OCI-LY1 (cell line): Measurements from ENCODE around the gene ARFGEF2.
"Not testable (repeated sequence)": the region's sequence is repeated elsewhere in the genome, so short reads cannot be mapped to it uniquely, and the experiment has no call there.

Experiments used
- H2AFZ ChIP-seq: fragments of 200-600 bp; sonication (generic), shearing (Covaris generic); 2 replicates; pipeline ENCODE4 v1.6.0; 2014; ENCODE audit warnings: antibody characterized with exemption, mild to moderate bottlenecking, low read length
- H3F3A ChIP-seq: fragments of 200-600 bp; sonication (generic), shearing (Covaris generic); 2 replicates; pipeline ENCODE4 v1.6.0; 2014; ENCODE audit warnings: mild to moderate bottlenecking, antibody characterized with exemption, low read length, moderate library complexity; ENCODE audit not compliant: insufficient read depth
- H3K27ac ChIP-seq: fragments of 200-600 bp; sonication (generic); 2 replicates; pipeline ENCODE4 v1.5.1; 2014; ENCODE audit warnings: low read length, mixed run types, mild to moderate bottlenecking, low read depth; ENCODE audit not compliant: poor library complexity, severe bottlenecking
- H3K27me3 ChIP-seq: fragments of 200-600 bp; sonication (generic); 2 replicates; pipeline ENCODE4 v1.6.0; 2014; ENCODE audit warnings: antibody characterized with exemption, mild to moderate bottlenecking, low read length, moderate library complexity; ENCODE audit not compliant: insufficient read depth
- H3K36me3 ChIP-seq: fragments of 200-600 bp; sonication (generic); 2 replicates; pipeline ENCODE4 v1.6.1; 2014; ENCODE audit warnings: mild to moderate bottlenecking, antibody characterized with exemption, low read length, moderate library complexity, mixed read lengths; ENCODE audit not compliant: insufficient read depth
- H3K4me1 ChIP-seq: fragments of 200-600 bp; sonication (generic); 2 replicates; pipeline ENCODE4 v1.5.1; 2014; ENCODE audit warnings: mild to moderate bottlenecking, low read length, moderate library complexity; ENCODE audit not compliant: insufficient read depth, severe bottlenecking
- H3K4me2 ChIP-seq: fragments of 200-600 bp; sonication (generic), shearing (Covaris generic); 2 replicates; pipeline ENCODE4 v1.6.1; 2014; ENCODE audit warnings: low read length
- H3K4me3 ChIP-seq: fragments of 200-600 bp; sonication (generic); 2 replicates; pipeline ENCODE4 v1.5.1; 2014; ENCODE audit warnings: low read length, low read depth, mild to moderate bottlenecking, mixed read lengths; ENCODE audit not compliant: poor library complexity, severe bottlenecking
- H3K79me2 ChIP-seq: fragments of 200-600 bp; shearing (Covaris generic); 2 replicates; pipeline ENCODE4 v1.6.1; 2016; ENCODE audit warnings: mixed run types, low read length, mixed read lengths; ENCODE audit not compliant: insufficient read depth
- H3K9ac ChIP-seq: fragments of 200-600 bp; sonication (generic), shearing (Covaris generic); 2 replicates; pipeline ENCODE4 v1.6.1; 2014; ENCODE audit warnings: mild to moderate bottlenecking, low read length, mixed read lengths
- H3K9me2 ChIP-seq: fragments of 200-600 bp; sonication (generic), shearing (Covaris generic); 2 replicates; pipeline ENCODE4 v1.6.1; 2014; ENCODE audit warnings: low read depth, mild to moderate bottlenecking, low read length, mixed read lengths
- H3K9me3 ChIP-seq: fragments of 200-600 bp; shearing (Covaris generic); 2 replicates; pipeline ENCODE4 v1.6.1; 2014; ENCODE audit warnings: low read length, mixed read lengths
- H4K20me1 ChIP-seq: fragments of 200-600 bp; sonication (generic), shearing (Covaris generic); 2 replicates; pipeline ENCODE4 v1.6.0; 2016; ENCODE audit warnings: mild to moderate bottlenecking, low read length; ENCODE audit not compliant: insufficient read depth
- CTCF ChIP-seq: fragments of 200-600 bp; sonication (generic), shearing (Covaris generic); IDR thresholded peaks from 2 replicates; pipeline ENCODE4 v1.5.1; 2017; ENCODE audit warnings: mild to moderate bottlenecking, antibody characterized with exemption, low read length, moderate library complexity, mixed read lengths
- EZH2 ChIP-seq: fragments of 200-600 bp; sonication (generic), shearing (Covaris generic); IDR thresholded peaks from 2 replicates; pipeline ENCODE4 v1.8.0; 2017; ENCODE audit warnings: borderline replicate concordance, mixed run types, mild to moderate bottlenecking, antibody characterized with exemption, low read length, moderate library complexity, mixed read lengths

The ARFGEF2 gene

GRCh38 chr20:49063279-49063678 lies 141.8 kb downstream of the ARFGEF2 start:
- Histone ChIP-seq H3K4me2 (no peak overlapping the region), H3K36me3 (peaks cover 89% of the 10 kb centered on the region), H2AFZ (no peak overlapping the region), H3K27ac (no peak overlapping the region), H3K9me2 (no peaks in the 10 kb centered on the region), H3K9me3 (no peaks in the 10 kb centered on the region), H3K27me3 (no peaks in the 10 kb centered on the region), H3K4me1 (no peaks in the 10 kb centered on the region), H3F3A (no peaks in the 10 kb centered on the region; the same call in 1 of the 2 replicates), H3K79me2 (peaks cover 33% of the 10 kb centered on the region), H3K9ac (no peak overlapping the region), H4K20me1 (0 out of 2 replicates have a peak, but pooled peaks cover under 1% of the 10 kb centered on the region), H3K4me3 (no peak overlapping the region)
- TF ChIP-seq CTCF (no peak), EZH2 (no peak)

GRCh38 chr20:49074521-49074920 lies 153.0 kb downstream of the ARFGEF2 start:
- no peaks in the 10 kb centered on the region for H3K79me2 ChIP-seq
- peaks cover 96% of the 10 kb centered on the region for H3K36me3 ChIP-seq
- TF ChIP-seq EZH2 (no peak), CTCF (no peak)

GRCh38 chr20:49078310-49078709 lies 156.8 kb downstream of the ARFGEF2 start:
- no peak overlapping the region for H3K9ac ChIP-seq
- H4K20me1 ChIP-seq = no peaks in the 10 kb centered on the region
- H3K4me1 ChIP-seq = no peaks in the 10 kb centered on the region
- no peak overlapping the region for H3K4me3 ChIP-seq
- no peak overlapping the region for H3K4me2 ChIP-seq
- H3K27me3 ChIP-seq = no peaks in the 10 kb centered on the region
- H3K36me3 ChIP-seq = peaks cover 96% of the 10 kb centered on the region
- no peaks in the 10 kb centered on the region for H3F3A ChIP-seq
- H3K79me2 ChIP-seq = no peaks in the 10 kb centered on the region
- no peak overlapping the region for H2AFZ ChIP-seq
- H3K9me2 ChIP-seq = no peaks in the 10 kb centered on the region
- H3K9me3 ChIP-seq = no peaks in the 10 kb centered on the region
- TF ChIP-seq CTCF = no peak
- no peak for TF ChIP-seq EZH2
- H3K27ac ChIP-seq = no peak overlapping the region

More at GRCh38 chr20:49074521-49074920, 153.0 kb downstream of the ARFGEF2 start:
- H3K9me2 ChIP-seq = no peaks in the 10 kb centered on the region
- H3K4me1 ChIP-seq = no peaks in the 10 kb centered on the region
- no peak overlapping the region for H2AFZ ChIP-seq
- no peaks in the 10 kb centered on the region for H3K9me3 ChIP-seq
- no peak overlapping the region for H3K9ac ChIP-seq
- no peak overlapping the region for H3K4me3 ChIP-seq
- no peak overlapping the region for H3K27ac ChIP-seq
- H3F3A ChIP-seq = no peaks in the 10 kb centered on the region
- no peak overlapping the region for H3K4me2 ChIP-seq
- no peaks in the 10 kb centered on the region for H4K20me1 ChIP-seq
- H3K27me3 ChIP-seq = no peaks in the 10 kb centered on the region

GRCh38 chr20:49082295-49082694 lies 160.8 kb downstream of the ARFGEF2 start:
- H3K4me1 ChIP-seq, H3K9me3 ChIP-seq, H4K20me1 ChIP-seq, H3F3A ChIP-seq, H2AFZ ChIP-seq, H3K9me2 ChIP-seq, H3K27ac ChIP-seq, H3K9ac ChIP-seq, H3K79me2 ChIP-seq, H3K4me3 ChIP-seq, H3K27me3 ChIP-seq, H3K4me2 ChIP-seq: not testable (repeated sequence)
- H3K36me3 ChIP-seq = peaks cover 98% of the 10 kb centered on the region
